Fibroblast of the conjunctiva (primary cell): Measurements from ENCODE around the gene ANKRD13A.
"Not testable (repeated sequence)": the region's sequence is repeated elsewhere in the genome, so short reads cannot be mapped to it uniquely, and the experiment has no call there.

Experiments
- DNase-seq: peaks from one replicate; pipeline ENCODE4 v3.0.0-alpha.2; 2010; ENCODE audit warnings: low read depth

Gene ANKRD13A

GRCh38 chr12:110079477-110080400 lies 80.5 kb downstream of the ANKRD13A start:
- no peak for DNase-seq

DNA sequence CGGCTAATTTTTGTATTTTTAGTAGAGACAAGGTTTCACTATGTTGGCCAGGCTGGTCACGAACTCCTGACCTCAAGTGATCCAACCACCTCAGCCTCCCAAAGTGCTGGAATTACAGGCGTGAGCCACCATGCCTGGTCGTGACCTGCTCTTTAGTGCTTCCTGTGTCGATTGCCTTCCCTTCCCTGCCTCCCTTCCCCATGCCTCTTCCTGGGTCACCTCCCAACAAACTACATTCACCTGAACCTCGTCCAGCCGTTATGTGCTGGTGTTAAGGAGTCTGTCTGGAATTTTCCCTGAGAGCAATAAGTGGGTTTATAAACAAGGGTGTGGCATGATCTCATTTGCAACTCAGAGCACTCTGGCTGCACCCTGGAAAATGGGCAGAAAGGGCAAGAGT lies 81.2 kb downstream of the ANKRD13A start:
- no peak for DNase-seq

GRCh38 chr12:110084314-110085015 lies 85.2 kb downstream of the ANKRD13A start:
- DNase-seq, result no peak

DNA sequence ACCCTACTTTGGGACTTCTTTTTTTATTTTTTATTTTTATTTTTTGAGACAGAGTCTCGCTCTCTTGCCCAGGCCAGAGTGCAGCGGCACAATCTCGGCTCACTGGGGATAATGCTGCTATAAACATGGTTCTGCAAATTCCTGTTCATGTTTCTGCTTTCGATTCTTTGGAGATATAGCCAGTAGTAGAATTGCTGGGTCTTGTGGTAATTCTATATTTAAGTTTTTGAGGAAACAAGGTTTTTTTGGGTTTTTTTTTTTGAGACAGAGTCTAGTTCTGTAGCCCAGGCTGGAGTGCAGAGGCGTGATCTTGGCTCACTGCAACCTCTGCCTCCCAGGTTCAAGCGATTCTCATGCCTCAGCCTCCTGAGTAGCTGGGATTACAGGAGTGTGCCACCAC lies 89.0 kb downstream of the ANKRD13A start:
- not testable (repeated sequence) for DNase-seq

DNA sequence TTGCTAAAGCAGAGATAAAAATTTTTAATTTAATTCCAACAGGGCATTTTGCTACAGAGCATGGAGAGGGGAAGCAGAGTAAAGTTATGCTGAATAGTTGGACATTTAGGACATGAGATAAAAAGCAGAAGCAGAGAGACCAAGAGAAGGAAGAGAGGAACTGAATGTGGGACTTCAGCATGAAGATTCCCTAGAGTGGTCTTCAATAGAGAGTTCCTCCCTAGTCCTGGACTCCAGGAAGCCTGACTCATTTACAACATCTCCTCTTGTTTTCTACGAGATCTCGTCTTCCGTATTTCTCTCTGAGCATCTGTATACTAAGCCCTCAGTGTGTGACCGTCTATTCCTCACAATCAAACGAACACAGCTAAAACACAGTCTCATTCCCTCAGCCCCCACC lies 89.7 kb downstream of the ANKRD13A start:
- no peak for DNase-seq
